Kidney epithelial cell (primary cell): Measurements from ENCODE around the gene SCP2D1. TPM values are rescaled to one million over a fixed set of nuclear protein-coding genes. Genes with fewer than 3 reads are reported as not detected.

Source experiments
- DNase-seq: peaks from one replicate; pipeline ENCODE4 v3.0.0-alpha.2; 2010; ENCODE audit warnings: low read depth
- H3K27me3 ChIP-seq: 2 replicates; pipeline ENCODE4 v1.6.0; 2011; ENCODE audit warnings: low read length; ENCODE audit not compliant: control insufficient read depth, insufficient read depth
- H3K36me3 ChIP-seq: 2 replicates; pipeline ENCODE4 v1.5.1; 2011; ENCODE audit warnings: low read length; ENCODE audit not compliant: control insufficient read depth, insufficient read depth
- H3K4me3 ChIP-seq: 2 replicates; pipeline ENCODE4 v1.5.1; 2011; ENCODE audit warnings: low read depth, mild to moderate bottlenecking, control low read depth, low read length
- total RNA-seq: library from RNA; depleted of rRNA; stranded (reverse); fragments of >200 nt; gene quantifications from 2 replicates; pipeline ENCODE4 v1.2.3, GENCODE V29; 2015
- TF ChIP-seq, protein P1 (sequence below): IDR thresholded peaks from 2 replicates; pipeline ENCODE4 v1.5.1; 2011; ENCODE audit warnings: mild to moderate bottlenecking, moderate library complexity, low read length, control low read depth, inconsistent platforms; ENCODE audit not compliant: insufficient read depth, poor library complexity, severe bottlenecking

Gene SCP2D1
- total RNA-seq, 1 donor from 2014 or later: not detected

DNA sequence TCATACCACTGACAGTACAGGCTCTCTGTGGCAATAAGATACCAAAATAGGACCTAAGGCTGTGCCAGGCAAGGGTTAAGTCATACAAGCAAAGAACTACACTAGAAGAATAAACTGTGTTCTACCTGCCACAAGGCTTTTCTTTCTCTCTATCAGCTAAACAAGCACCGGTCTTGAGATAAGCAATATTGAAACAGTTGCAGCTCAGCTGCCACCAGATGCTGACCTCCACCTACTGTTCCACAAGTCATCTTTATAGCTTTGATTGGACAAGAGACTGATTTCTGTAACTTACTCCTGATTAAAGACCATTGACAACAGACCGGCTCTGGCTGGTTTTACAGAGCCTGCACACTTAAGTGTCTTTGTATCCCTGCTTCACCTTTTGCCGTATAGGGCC, 24.1 kb downstream of the SCP2D1 start:
- no peak for DNase-seq
- no peaks in the 10 kb centered on the region for H3K36me3 ChIP-seq
- TF ChIP-seq, protein P1, sequence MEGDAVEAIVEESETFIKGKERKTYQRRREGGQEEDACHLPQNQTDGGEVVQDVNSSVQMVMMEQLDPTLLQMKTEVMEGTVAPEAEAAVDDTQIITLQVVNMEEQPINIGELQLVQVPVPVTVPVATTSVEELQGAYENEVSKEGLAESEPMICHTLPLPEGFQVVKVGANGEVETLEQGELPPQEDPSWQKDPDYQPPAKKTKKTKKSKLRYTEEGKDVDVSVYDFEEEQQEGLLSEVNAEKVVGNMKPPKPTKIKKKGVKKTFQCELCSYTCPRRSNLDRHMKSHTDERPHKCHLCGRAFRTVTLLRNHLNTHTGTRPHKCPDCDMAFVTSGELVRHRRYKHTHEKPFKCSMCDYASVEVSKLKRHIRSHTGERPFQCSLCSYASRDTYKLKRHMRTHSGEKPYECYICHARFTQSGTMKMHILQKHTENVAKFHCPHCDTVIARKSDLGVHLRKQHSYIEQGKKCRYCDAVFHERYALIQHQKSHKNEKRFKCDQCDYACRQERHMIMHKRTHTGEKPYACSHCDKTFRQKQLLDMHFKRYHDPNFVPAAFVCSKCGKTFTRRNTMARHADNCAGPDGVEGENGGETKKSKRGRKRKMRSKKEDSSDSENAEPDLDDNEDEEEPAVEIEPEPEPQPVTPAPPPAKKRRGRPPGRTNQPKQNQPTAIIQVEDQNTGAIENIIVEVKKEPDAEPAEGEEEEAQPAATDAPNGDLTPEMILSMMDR: no peak
- H3K27me3 ChIP-seq: no peaks in the 10 kb centered on the region
- H3K4me3 ChIP-seq: no peak overlapping the region

DNA sequence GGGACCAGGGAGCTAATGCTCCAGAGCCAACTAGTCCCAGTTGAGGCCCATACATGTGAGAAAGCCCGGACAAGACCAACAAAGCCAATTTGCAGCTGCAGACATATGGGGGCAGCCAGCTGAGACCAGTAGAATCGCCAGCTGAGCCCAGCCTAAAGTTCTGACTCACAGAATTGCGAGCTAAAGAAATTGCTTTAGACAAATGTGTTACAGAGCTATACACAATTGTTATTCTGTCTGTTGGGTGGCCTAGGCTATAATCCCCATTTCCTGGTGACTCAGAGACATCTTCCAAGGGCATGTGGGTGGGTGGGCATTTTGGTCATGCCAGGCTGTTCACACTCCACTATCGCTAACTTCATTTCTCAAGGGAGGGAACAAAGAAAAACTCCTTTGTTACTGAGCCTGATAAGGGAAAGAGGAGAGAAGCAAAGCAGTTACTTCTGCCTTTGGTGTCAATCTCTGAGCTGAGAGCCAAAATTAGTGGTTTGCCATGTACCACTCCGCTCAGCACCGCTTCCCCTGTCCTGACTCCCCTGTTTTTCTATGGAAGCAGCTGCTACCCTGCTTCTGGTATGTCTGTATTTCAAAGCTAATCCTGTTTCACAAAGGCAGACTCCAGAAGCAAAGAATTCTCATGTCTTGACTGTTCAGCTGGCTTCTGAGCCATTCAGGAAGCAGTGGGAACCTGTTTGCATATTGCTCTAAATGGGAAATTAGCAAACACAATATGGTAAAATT, 26.1 kb downstream of the SCP2D1 start:
- DNase-seq: no peak
- TF ChIP-seq, protein P1: no peak
- Histone ChIP-seq H3K4me3 (no peak overlapping the region), H3K27me3 (no peaks in the 10 kb centered on the region), H3K36me3 (no peaks in the 10 kb centered on the region)

DNA sequence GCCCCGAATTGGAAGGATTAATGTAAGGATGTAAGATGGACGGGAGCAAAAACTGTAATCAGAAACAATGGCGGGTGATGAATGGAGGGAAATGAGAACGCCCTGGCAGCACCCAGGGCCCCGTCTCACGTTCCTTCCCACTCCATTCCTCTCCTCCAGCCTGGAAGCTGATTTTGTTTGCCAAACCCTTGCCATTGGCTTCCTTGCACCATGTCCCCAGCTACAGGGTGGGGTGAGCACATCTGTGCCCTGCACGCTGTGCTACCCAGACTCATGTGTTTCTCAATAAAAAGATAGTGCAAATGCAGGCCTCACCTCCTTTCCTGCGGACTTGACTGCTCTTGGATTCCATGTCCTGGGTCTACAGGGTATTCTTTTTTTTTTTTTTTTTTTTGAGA, 26.7 kb downstream of the SCP2D1 start:
- TF ChIP-seq, protein P1: no peak
- Histone ChIP-seq H3K4me3 (no peak overlapping the region), H3K27me3 (no peaks in the 10 kb centered on the region), H3K36me3 (no peaks in the 10 kb centered on the region)
- DNase-seq: no peak

DNA sequence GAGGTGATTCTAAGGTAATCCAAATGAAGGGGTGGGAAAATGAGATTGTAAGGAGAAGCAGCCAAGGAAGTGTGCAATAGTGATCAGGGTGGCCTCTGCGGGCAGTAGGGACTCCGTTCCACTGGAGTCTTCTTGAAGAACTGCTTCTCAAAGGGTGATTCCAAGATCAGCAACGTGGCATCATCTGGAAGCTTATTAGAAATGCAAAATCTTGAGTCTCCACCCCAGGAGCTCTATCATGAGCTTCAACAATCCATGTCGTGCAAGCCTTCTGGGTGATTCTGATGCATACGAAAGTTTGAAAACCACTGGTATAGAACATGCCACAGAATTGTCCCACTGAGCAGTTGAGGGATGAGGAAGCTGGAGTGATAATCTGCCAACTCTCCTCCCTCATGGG, 31.4 kb downstream of the SCP2D1 start:
- no peak for DNase-seq
- Histone ChIP-seq H3K27me3 (no peaks in the 10 kb centered on the region), H3K4me3 (no peak overlapping the region), H3K36me3 (no peaks in the 10 kb centered on the region)
- TF ChIP-seq, protein P1: no peak

DNA sequence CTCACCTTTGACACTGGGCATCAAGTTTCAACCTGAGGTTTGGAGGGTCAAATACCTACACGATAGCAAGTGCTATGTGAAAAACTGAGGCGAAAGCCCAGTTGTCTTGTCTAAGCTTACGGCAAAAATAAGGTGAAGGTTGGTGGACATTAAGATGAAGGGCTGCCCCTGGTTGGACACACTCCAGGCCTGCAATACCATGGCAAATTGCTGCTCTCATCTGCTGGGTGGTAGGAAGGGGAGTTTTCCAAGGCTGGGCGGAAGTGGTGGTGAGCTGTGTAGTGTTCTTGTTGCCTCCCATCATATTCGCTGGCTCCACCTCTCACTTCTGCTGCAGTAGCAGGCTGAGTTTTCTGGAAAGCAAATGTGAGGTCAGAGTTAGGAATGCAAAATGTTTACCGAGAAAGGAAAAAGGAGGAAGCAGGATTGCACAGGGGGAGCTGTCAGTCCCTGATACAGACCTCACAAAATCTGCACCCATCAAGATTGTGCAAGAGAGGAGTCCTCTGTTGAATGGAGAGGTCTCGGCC, 33.7 kb downstream of the SCP2D1 start:
- TF ChIP-seq, protein P1: no peak
- Histone ChIP-seq H3K4me3 (no peak overlapping the region), H3K27me3 (no peaks in the 10 kb centered on the region), H3K36me3 (no peaks in the 10 kb centered on the region)
- DNase-seq: no peak

DNA sequence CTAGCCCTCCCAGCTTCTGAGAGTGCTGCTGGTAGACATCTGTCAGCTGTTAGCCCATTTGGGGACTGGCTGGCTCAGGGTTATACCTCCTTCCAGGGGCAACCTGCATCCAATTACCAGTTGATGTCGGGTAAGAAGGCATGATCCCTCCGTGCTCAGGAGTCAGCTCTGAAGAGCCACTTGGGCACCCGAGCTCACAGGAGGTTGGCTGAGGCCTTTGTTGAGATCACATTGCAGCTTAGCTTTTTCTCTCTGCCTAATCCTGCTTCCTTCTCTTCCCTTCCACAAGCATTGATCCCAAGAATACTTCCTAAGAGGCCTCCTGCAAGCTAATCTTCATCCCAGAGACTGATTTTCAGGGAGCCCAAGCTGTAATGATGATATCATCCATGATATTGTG, 35.5 kb downstream of the SCP2D1 start:
- no peak overlapping the region for H3K4me3 ChIP-seq
- no peak for DNase-seq
- no peaks in the 10 kb centered on the region for H3K27me3 ChIP-seq
- TF ChIP-seq, protein P1: no peak
- H3K36me3 ChIP-seq: no peaks in the 10 kb centered on the region
